GM18505 (cell line): Measurements from ENCODE around the gene NOXO1.

Experiments
- ATAC-seq: cut with Tn5 transposase; IDR thresholded peaks from one replicate; pipeline ENCODE4 v1.9.1; 2021; ENCODE audit not compliant: unreplicated experiment
- POLR2A ChIP-seq: IDR thresholded peaks from 4 replicates; pipeline ENCODE4 v1.6.1; 2011; ENCODE audit warnings: borderline replicate concordance; ENCODE audit not compliant: insufficient read depth, insufficient read length; ENCODE audit errors: extremely low read depth

Gene NOXO1

DNA sequence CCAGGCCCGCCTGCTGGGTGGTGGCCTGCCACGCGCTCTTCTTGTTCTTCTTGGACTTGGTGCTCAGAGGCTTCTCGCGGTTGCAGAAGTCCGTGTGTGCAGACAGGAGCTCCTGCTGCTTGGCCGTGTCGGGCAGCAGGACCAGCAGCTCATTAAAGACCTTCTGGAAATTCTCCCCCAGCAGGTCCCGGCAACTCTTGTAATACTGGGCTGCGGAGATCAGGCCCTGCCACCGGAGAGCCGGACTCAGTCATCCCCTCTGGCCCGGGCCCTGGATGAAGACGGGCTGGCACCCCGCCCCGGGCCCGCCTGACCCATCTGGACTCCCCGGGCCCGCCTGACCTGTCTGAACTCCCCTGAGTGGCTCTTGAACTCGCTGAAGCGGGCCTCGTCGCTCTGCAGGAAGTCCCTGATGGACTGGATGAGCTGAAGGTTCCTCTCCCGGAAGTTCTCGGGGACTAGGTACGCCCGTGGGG, 17.1 kb upstream of the NOXO1 start:
- ATAC-seq: no peak
- no peak for TF ChIP-seq POLR2A

DNA sequence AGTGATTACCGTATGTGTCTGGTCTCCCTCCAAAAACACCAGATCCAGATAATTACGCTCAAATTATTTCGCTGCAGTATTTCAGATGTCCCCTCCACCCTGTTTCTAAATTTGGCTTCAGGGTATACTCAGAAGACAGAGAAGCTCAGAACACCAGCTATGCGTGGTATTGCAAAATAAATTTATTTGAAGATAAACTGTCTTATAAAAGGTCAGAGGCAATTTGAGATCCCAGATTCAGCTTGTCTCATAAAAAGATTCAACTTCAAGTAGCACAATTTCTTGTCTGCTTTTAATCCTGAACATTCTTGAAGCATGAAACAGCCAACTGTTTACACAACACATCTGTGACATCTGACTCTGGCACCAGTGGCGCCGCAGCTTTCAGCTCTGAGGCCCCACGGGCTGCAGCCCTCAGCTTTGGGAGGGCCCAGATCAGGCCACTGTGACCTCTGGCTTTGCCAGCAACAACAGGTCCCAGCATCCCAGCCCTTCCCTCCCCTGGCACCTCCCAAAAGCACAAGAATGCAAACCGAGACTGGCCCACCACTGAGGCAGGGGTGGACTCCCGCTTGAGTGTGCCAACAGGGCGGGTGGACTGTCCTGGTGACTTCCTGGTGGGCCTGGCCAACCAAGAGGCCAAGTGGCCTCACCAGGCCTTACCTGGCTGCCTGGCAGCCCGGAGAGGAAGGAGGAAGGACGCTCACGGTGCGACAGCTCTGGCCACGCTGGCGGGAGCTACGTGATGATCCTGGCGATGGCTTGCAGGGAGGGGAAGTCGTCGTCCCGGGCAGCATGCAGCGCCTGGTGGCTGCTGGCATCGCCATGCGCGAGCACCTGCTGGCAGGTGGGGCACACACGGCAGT, 16.5 kb upstream of the NOXO1 start:
- TF ChIP-seq POLR2A: no peak
- no peak for ATAC-seq

DNA sequence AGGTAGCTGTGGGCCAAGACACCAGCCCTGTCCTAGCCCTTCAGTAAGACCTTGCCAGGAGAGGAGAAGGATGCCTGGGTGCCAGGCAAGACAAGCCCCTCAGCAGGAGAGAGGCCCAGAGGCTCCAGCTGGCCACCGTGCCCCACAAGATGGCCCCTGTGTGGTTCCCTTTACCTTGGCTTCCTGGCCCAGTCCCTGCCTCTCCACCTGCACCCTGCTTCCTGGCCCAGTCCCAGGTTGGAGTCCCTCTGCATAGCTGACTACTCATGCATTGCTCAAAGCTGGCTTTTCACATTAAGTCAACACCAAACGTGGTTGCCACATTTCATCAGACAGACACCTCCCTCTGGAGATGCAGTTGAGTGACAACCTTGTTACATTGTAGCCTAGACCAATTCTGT, 12.5 kb upstream of the NOXO1 start:
- TF ChIP-seq POLR2A: no peak
- no peak for ATAC-seq

DNA sequence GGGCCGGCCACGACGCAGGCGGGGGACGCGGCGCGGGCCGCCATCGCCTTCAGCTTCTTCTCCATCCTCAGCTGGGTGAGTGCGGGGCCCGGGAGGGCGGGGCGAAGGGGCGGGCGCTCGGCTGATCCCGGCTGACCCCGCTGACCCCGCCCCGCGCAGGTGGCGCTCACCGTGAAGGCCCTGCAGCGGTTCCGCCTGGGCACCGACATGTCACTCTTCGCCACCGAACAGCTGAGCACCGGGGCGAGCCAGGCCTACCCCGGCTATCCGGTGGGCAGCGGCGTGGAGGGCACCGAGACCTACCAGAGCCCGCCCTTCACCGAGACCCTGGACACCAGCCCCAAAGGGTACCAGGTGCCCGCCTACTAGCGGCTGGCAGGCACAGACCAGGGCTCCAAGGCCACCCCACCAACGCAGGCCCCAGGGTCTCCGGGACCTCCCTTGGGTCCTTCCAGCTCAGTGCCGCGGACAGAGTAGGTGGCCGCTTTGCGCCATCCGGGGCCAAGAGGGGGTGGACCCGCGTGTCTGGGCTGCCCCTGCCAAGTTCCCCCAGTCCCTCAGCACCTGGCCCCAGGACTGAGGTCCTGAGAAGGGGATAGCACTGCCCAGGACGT, 11.5 kb upstream of the NOXO1 start:
- no peak for ATAC-seq
- TF ChIP-seq POLR2A: no peak

DNA sequence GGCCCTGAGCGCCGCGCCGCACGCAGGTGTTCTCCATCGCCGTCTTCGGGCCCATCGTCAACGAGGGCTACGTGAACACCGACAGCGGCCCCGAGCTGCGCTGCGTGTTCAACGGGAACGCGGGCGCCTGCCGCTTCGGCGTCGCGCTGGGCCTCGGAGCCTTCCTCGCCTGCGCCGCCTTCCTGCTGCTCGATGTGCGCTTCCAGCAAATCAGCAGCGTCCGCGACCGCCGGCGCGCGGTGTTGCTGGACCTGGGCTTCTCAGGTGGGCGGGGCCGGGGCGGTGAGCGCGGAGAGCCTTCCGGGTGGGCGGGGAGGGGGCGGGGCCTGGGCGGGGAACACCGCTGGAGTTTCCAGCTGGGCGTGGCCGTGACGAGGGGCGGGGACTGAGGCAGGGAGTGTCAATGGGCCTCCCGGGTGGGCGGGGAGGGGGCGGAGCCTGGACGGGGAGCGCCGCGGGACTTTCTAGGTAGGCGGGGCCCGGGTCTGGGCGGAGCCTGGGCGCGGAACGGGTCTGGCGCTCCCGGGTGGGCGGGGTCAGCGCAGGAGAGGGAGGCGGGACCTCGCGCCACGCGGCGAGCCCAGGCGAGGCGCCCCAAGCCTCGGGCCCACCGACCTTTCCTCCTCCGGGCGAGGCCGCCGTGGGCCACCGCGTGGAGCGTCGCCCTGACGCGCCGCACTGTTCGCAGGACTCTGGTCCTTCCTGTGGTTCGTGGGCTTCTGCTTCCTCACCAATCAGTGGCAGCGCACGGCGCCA, 10.9 kb upstream of the NOXO1 start:
- peak; percentile 67 for TF ChIP-seq POLR2A
- ATAC-seq: peak; percentile 47

DNA sequence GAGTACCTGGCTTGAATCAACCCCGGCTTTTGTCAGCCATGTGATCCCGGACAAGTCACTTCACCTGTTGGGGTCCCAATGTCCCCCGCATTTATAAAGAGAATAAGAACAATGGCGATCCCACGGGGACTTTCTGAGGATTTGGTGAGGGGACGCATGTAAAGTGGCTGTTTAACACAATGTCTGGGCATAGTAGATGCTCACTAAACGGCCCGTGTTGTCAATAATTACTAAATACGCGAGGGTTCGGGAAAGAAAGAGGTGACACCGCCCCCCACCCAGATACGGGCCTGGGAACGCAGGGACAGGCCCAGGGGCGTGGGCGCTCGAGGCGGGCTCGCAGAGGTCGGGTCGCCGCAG, 10.3 kb upstream of the NOXO1 start:
- ATAC-seq: no peak

DNA sequence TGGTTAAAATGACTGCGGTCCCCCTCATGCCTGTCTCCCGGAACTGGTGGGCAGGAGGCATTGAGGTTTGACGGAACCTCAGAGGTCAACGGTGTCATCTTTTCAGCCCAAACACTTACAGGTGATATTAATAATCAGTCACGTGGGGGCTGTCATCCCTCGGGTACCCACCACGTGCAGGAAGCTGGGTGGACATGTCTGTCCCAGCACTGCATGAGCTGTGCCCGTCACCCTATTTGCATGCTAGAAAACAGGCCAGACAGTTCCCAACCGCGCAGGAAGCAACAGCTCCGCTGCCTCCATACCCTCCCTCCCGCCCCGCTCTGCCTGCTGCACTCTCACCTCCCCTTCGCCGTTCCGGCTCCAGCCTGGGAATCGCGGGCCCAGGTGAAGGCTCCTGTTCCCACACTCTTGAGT, 9.9 kb upstream of the NOXO1 start:
- TF ChIP-seq POLR2A: peak; percentile 54
- ATAC-seq: peak; percentile 35

More for the DNA sequence above, 10.3 kb upstream of the NOXO1 start:
- no peak for TF ChIP-seq POLR2A

DNA sequence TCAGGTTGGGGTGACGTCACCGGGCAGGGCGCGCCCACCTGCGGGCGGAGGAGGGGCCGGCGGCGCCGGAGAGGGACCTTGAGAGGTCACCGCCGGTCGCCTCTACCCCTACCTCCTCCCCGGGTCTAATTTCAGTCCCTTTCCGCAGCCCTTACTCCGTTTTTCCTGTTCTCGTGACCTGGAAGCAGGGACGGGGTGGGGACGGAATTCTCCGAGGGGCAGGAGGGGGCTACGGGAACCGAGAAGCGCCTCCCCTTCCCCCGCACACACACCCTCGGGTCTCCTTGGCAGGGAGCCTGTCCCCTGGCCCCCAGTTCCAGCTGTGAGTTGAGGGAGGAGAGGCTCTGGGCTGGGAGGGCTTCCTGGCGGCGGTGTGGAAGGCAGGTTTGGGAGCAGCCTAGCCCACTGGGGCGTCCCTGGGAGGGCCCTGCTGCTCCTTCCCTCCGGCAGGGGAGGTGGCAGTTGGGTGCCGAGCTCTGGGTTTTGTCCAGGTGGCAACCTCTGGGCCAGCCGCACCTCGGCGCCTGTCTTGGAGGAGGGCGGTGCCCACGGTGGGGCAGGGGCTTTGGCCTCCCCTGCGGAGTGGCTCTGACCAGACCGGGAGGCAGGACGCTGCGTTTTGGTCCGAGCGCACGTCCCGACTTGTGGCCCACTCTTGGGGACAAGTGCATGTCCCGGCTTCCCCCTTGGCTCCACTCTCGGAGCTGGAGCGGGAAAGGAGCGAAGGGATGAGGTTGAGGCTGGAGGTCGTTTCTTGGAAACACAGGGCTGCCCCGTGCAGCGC, 9.3 kb upstream of the NOXO1 start:
- peak; percentile 4 for ATAC-seq
- TF ChIP-seq POLR2A: peak; percentile 20

DNA sequence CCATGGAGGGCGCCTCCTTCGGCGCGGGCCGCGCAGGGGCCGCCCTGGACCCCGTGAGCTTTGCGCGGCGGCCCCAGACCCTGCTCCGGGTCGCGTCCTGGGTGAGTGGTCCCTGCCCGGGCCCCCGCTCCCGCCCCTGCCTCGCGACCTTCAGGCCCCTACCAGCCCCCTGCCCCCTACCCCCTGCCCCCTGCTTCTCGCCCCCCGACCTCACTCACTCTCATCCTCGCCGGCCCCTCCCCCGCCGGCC, 8.8 kb upstream of the NOXO1 start:
- no peak for TF ChIP-seq POLR2A
- no peak for ATAC-seq

DNA sequence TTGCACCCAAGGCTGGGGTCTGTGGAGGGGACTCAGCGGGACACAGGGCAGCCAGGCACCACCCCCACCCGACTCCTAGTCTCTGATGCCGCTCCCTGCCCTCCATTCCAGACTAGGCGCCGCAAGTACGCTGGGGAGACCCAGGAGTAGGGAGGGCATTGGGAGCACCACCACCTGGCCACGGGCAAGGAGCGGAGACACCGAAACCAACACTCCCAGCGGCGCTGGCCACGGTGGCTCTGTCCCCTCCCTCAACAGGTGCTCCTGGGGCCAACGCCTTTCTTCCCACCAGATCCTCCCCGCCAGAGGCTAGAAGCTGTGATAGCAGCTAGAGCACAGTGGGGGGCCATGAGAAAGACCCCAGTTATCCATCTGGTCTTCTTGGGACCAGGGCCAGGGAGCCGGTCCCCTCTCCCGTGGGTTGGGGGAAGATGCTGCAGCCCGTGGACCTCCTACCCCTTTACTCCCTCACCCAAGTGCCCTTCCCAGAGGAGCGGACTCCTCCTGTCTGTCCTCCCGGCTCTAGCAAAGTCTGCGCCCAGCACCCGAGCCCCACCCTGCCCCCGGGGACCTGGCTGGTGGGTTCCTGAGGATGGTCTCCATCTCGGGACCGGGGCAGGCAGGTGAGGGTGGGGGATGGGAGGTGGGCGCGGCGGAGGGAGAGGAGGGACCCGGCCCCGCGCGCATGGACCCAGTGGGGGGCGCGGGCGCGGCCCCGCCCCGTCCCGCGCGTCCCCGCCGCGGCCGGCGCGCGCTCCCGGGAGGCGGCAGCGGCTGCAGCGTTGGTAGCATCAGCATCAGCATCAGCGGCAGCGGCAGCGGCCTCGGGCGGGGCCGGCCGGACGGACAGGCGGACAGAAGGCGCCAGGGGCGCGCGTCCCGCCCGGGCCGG, 8.2 kb upstream of the NOXO1 start, which contains the start of gene SYNGR3:
SYNGR3 (plus strand) TSS at position 762 of the 892 bp plus-strand sequence. CDS start 133 bp downstream, outside the sequence.
- ATAC-seq: no peak
- no peak for TF ChIP-seq POLR2A

DNA sequence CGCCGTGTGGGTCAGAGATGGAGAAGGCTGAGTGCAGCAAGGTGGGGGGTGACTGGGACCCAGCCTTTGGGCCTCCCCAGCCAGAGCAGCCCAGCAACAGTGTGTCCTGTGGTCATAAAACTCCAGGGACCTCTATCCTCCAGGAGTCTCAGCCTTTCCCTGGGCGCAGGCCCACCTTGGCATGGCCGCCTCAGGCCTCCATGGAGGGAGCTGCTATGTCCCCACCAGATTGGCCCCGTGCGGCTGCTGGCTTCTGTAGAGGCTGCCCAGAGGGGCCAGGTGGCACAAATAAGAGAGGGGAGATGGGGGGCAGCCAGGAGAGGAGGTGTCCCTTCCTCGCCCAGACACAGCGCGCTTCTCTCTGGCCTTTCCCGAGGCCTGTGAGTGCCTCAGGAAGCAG, 5.9 kb upstream of the NOXO1 start:
- no peak for ATAC-seq
- no peak for TF ChIP-seq POLR2A
